ENCODE data around the gene KCP.

DNA sequence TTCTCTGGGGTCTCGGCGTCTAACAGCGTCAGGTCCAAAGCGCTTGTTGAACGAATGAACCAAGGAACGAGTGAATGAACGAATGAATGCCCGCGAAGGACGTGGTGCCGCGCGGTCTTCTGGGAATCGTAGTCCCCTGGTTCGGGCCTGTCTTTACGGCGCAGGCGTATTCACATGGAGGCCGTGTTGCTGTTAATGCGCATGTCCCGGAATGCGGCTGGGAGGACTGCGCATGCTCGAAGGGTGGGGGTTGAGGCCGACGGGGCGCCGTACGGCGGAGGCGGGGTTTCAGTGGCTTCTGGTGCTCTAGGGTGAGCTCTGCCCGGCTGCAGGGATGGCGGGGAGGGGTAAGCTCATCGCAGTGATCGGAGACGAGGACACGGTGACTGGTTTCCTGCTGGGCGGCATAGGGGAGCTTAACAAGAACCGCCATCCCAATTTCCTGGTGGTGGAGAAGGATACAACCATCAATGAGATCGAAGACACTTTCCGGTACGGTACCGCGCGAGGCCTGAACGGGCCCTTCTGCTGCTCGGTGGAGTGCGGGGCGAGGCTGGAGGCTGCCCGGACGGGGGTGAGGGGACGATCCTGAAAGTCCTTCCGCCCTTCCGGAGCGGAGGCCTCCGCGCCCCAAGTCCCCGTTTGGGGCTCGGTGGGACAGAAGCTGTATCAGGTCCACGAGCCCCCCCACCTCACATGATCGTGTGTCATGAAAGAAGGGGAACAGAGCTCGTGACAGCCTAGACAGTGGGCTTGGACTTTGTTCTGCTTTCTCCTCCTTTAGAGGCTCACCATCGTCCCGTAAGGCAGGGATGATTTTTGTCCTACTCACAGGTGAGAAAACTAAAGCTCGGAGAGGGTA, 47.7 kb downstream of the KCP start, which contains the start of gene ATP6V1F:
- TF ChIP-seq, protein P1, sequence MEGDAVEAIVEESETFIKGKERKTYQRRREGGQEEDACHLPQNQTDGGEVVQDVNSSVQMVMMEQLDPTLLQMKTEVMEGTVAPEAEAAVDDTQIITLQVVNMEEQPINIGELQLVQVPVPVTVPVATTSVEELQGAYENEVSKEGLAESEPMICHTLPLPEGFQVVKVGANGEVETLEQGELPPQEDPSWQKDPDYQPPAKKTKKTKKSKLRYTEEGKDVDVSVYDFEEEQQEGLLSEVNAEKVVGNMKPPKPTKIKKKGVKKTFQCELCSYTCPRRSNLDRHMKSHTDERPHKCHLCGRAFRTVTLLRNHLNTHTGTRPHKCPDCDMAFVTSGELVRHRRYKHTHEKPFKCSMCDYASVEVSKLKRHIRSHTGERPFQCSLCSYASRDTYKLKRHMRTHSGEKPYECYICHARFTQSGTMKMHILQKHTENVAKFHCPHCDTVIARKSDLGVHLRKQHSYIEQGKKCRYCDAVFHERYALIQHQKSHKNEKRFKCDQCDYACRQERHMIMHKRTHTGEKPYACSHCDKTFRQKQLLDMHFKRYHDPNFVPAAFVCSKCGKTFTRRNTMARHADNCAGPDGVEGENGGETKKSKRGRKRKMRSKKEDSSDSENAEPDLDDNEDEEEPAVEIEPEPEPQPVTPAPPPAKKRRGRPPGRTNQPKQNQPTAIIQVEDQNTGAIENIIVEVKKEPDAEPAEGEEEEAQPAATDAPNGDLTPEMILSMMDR (IDR thresholded peaks at IDR 0.05; ENCODE audit: low read depth, low read length) = no peak
- TF ChIP-seq, protein P2, sequence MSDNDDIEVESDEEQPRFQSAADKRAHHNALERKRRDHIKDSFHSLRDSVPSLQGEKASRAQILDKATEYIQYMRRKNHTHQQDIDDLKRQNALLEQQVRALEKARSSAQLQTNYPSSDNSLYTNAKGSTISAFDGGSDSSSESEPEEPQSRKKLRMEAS (IDR thresholded peaks at IDR 0.05; ENCODE audit: low read depth, low read length) = peak; percentile 73
- TF ChIP-seq POLR2A (IDR thresholded peaks at IDR 0.05; ENCODE audit: extremely low read depth, insufficient read length) = peak; percentile 68

Data from NB4 (cell line).